Stimulated activated CD8-positive, alpha-beta memory T cell treated with anti-CD3 and anti-CD28 coated beads, Interleukin-7, amount 100 ng/mL, for 4 hours (primary cell): ENCODE data around the gene ZSWIM6.
"Not testable (repeated sequence)": the region's sequence is repeated elsewhere in the genome, so short reads cannot be mapped to it uniquely, and the experiment has no call there.

Source experiments
- DNase-seq, 2 donors: peaks; one replicate each; pipeline ENCODE4 v3.0.0-alpha.2; 2020; ENCODE audit warnings: low read depth in 2 of 2

ZSWIM6 gene

GRCh38 chr5:61407706-61408270, 75.7 kb downstream of the ZSWIM6 start:
- DNase-seq = no peak

- peak; percentile 98 to 100 for DNase-seq
These were observed 76.6 kb downstream of the ZSWIM6 start for GRCh38 chr5:61408476-61409168.

GRCh38 chr5:61409568-61409967, 77.5 kb downstream of the ZSWIM6 start:
- DNase-seq = no peak

GRCh38 chr5:61410811-61411210, 78.8 kb downstream of the ZSWIM6 start:
- no peak for DNase-seq

GRCh38 chr5:61412361-61412760, 80.3 kb downstream of the ZSWIM6 start:
- DNase-seq = no peak

- not testable (repeated sequence) for DNase-seq
These were observed 81.1 kb downstream of the ZSWIM6 start for GRCh38 chr5:61413205-61413604.

- DNase-seq = no peak
These were observed 82.7 kb downstream of the ZSWIM6 start for GRCh38 chr5:61414806-61415205.

- no peak for DNase-seq
These were observed 84.0 kb downstream of the ZSWIM6 start for GRCh38 chr5:61416010-61416409.

GRCh38 chr5:61416420-61416819, 84.4 kb downstream of the ZSWIM6 start:
- no peak for DNase-seq

- no peak for DNase-seq
These were observed 85.3 kb downstream of the ZSWIM6 start for GRCh38 chr5:61417340-61417739.

GRCh38 chr5:61417851-61418250, 85.8 kb downstream of the ZSWIM6 start:
- no peak for DNase-seq

GRCh38 chr5:61419106-61419505, 87.0 kb downstream of the ZSWIM6 start:
- DNase-seq = no peak

GRCh38 chr5:61420016-61420415, 88.0 kb downstream of the ZSWIM6 start:
- no peak for DNase-seq

GRCh38 chr5:61421262-61421661, 89.2 kb downstream of the ZSWIM6 start:
- not testable (repeated sequence) for DNase-seq

- no peak for DNase-seq
These were observed 91.6 kb downstream of the ZSWIM6 start for GRCh38 chr5:61423487-61424145.

- no peak for DNase-seq
These were observed 93.9 kb downstream of the ZSWIM6 start for GRCh38 chr5:61425918-61426317.

- DNase-seq = no peak
These were observed 97.8 kb downstream of the ZSWIM6 start for GRCh38 chr5:61429906-61430305.

GRCh38 chr5:61431923-61432620, 100.0 kb downstream of the ZSWIM6 start:
- DNase-seq = no peak

GRCh38 chr5:61435368-61435767, 103.3 kb downstream of the ZSWIM6 start:
- no peak for DNase-seq

GRCh38 chr5:61438298-61438970, 106.4 kb downstream of the ZSWIM6 start:
- DNase-seq = no peak

GRCh38 chr5:61440086-61440485, 108.0 kb downstream of the ZSWIM6 start:
- no peak for DNase-seq

- DNase-seq = no peak
These were observed 108.5 kb downstream of the ZSWIM6 start for GRCh38 chr5:61440596-61440995.
